Activated CD8-positive, alpha-beta T cell treated with anti-CD3 and anti-CD28 coated beads, Interleukin-2, amount 10 ng/mL, durations not matched to agents 7 days and 5 days (primary cell): ENCODE data around the gene ABHD15. TPM values are rescaled to one million over a fixed set of nuclear protein-coding genes. Genes with fewer than 3 reads are reported as not detected.

Source experiments
- ATAC-seq: fragments of 150-1000 bp; cut with Tn5 transposase; one replicate; pipeline ENCODE4 v1.10.0; 2021; ENCODE audit warnings: moderate library complexity
- CTCF ChIA-PET: fragments of 350-600 bp; sonication (Branson Sonifier 250); formaldehyde crosslinking; loops from one replicate; lab custom pipeline; 2021; ENCODE audit warnings: antibody characterized with exemption; lab: Charles Lee
- POLR2A ChIA-PET: fragments of 350-600 bp; sonication (Branson Sonifier 250); formaldehyde crosslinking; loops from one replicate; lab custom pipeline; 2021; ENCODE audit warnings: antibody characterized with exemption; lab: Charles Lee
- DNase-seq: peaks from one replicate; pipeline ENCODE4 v3.0.0-alpha.2; 2020
- H3K27ac Mint-ChIP-seq: one replicate; pipeline ENCODE4 v1.8.0; 2021; ENCODE audit warnings: mild to moderate bottlenecking, mixed read lengths
- H3K27me3 Mint-ChIP-seq: one replicate; pipeline ENCODE4 v1.8.0; 2021; ENCODE audit warnings: low read depth, mixed read lengths
- H3K36me3 Mint-ChIP-seq: one replicate; pipeline ENCODE4 v1.8.0; 2021; ENCODE audit warnings: low read depth, mixed read lengths
- H3K4me1 Mint-ChIP-seq: one replicate; pipeline ENCODE4 v1.8.0; 2021; ENCODE audit warnings: low read depth, mixed read lengths
- H3K4me3 Mint-ChIP-seq: one replicate; pipeline ENCODE4 v1.8.0; 2021; ENCODE audit warnings: mild to moderate bottlenecking, mixed read lengths
- H3K9me3 Mint-ChIP-seq: one replicate; pipeline ENCODE4 v1.8.0; 2022; ENCODE audit warnings: mixed read lengths; ENCODE audit not compliant: insufficient read depth
- total RNA-seq, 2 experiments: library from RNA; stranded (reverse); gene quantifications; one replicate each; pipeline ENCODE4 v1.2.3, GENCODE V29; 2021

The ABHD15 gene
- total RNA-seq, 2 experiments from 2014 or later, result 21.1 to 21.7 TPM

DNA sequence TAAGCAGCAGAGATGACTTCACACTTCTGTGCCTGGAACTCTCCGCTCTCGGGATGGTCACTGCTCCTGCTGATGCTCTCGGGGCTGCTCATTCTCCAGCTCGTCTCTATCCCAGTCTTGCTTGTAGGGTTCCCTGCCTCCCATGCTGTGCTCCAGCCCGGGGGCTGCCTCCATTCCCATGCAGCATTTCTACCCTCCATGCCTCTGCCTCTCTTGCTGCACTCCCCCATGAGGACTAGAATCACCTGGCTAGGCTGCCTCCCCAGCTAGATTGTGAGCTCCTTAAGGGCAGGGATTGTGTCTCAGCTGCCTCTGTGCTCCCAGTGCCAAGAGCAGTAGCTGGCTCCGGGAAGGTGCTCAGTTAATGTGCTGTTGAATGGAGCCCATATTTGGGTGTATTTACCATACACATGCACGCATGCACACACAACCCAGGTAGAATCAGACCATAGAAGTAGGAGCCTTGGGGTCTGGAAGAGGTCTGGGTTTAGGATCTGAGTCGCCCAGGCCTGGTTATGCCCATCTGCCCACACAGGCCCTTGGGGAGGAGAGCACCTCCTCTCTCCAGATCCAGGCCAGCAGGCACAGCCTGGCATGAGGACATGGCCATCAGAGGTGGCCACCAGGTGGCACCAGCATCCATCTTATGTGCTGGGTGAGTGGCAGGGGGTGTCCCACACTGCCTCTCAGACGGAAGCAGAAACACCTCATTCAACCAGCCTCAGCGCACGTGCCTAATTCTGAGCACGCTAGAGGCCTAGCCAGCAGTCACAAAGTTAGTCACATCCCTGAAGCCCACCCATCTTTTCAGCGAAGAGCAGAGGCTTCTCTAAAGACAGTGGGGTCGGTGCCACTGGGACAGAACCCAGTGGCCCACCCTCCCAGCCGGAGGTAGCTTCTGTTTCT is 13.3 kb upstream of the ABHD15 start:
- peak; percentile 97 for ATAC-seq
- POLR2A ChIA-PET, result interaction anchor here (0.7 to 2.9 kb wide), 3 partner anchors 10 to 36 kb away, joined by 3 to 23 read pairs (median 3); no protein-coding TSS in a partner anchor
- peak; percentile 92 for DNase-seq
- H3K4me1 Mint-ChIP-seq, result peaks cover 30% of the 10 kb centered on the region
- H3K27me3 Mint-ChIP-seq, result no peaks in the 10 kb centered on the region
- H3K27ac Mint-ChIP-seq, result peak overlapping the region; percentile 84
- H3K4me3 Mint-ChIP-seq, result no peak overlapping the region
- H3K36me3 Mint-ChIP-seq, result peaks cover 44% of the 10 kb centered on the region
- CTCF ChIA-PET, result interaction anchor here (0.7 to 3.7 kb wide), 16 partner anchors 8 to 351 kb away, joined by 3 to 34 read pairs (median 4); partner anchors contain the start of genes ABHD15 and ANKRD13B
- H3K9me3 Mint-ChIP-seq, result no peaks in the 10 kb centered on the region

DNA sequence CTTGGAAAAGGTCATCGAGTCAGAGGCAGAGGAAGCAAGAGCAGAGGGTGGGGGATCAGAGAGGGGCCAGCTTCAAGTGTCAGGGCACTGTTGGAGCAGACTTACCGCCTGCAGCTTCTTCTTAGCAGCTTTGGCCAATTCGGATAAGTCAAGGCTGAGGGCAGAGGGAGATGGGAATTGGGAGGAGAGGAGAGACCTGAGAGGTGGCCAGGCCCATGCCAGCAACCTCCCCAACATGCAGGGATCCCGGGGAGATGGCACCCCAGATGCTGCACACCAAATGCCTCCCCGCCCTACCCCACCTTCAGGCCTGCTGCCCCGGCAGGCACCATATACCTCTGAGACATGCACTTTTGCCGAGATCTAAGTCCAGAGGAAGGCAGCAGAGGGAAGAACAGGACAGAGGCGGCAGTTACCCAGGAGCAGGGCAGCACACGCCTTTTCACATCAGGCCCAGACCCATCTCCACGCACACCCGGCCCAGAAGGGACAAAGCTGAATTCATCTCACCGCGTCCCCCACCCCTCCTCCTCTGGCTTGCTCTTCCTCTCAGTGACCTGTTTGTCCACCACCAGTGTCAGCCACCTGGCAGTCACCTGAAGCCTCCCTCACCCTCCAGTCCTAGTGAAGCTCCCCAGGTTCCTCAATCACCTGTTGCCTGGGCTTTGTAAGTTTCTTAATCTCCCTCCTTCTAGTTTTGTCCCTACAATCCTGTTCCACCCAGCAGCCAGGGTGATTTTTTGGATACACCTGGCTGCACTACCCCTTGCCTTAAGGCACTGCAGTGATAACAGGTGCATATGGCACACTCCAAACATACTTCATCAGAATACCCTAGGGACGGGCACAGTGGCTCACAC is 12.0 kb upstream of the ABHD15 start:
- H3K4me3 Mint-ChIP-seq, result no peak overlapping the region
- H3K27me3 Mint-ChIP-seq, result no peaks in the 10 kb centered on the region
- no peak overlapping the region for H3K27ac Mint-ChIP-seq
- H3K4me1 Mint-ChIP-seq, result peaks cover 18% of the 10 kb centered on the region
- ATAC-seq (no peak), DNase-seq (no peak)
- ChIA-PET POLR2A (no interaction called here), CTCF (interaction anchor here (0.9 to 3.7 kb wide), 6 partner anchors 9 to 515 kb away, joined by 3 to 16 read pairs (median 9); partner anchors contain the start of gene ANKRD13B)
- H3K36me3 Mint-ChIP-seq, result peaks cover 49% of the 10 kb centered on the region
- H3K9me3 Mint-ChIP-seq, result no peaks in the 10 kb centered on the region

DNA sequence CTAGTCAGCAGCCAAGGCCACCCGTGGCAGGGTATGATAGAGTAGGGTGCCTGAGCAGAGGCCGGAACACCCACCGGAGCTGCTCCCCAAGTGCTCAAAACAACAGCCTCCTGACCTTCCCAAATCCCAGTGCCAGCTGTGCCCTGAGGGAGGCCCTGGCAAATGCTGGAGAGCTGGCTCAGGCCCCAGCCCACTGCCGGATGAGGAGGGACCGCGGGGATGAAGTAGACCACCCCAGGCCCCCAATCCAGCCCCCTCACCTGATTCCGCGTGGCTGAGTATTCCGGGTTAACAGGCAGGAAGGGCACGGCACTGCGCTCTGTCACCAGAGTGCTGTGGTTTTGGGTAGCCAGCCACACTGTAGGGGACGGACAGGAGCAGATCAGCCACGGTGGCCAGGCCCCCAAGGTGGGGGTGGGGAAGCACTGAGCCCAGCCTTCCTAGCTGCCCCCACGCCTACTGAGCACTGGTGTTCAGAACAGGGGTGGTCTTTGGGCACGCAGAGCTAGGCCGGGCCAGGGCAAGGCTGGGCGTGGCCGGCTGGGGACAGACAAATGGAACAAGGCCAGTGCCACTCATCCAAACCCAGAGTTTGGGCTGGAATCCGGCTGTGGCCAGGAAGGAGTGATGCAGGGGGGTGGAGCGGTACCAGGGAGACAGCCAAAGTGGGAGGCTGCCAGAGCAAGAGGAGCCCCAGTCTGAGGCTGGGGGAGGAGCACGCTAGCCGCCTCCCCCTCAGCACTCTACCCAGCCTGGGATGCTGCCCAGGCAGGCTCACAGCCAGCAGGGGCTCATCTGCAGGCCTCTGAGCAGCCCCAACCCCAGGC is 10.8 kb upstream of the ABHD15 start:
- ChIA-PET POLR2A (interaction anchor here (1.2 kb wide), 1 partner anchor 10 kb away, joined by 3 read pairs; no protein-coding TSS in a partner anchor), CTCF (interaction anchor here (1.1 to 3.1 kb wide), 6 partner anchors 10 to 62 kb away, joined by 3 to 16 read pairs (median 8); partner anchors contain the start of gene ANKRD13B)
- Mint-ChIP-seq H3K9me3 (no peaks in the 10 kb centered on the region), H3K4me3 (no peak overlapping the region), H3K27ac (no peak overlapping the region), H3K36me3 (peaks cover 47% of the 10 kb centered on the region), H3K4me1 (peaks cover 17% of the 10 kb centered on the region), H3K27me3 (no peaks in the 10 kb centered on the region)
- DNase-seq (no peak), ATAC-seq (no peak)

DNA sequence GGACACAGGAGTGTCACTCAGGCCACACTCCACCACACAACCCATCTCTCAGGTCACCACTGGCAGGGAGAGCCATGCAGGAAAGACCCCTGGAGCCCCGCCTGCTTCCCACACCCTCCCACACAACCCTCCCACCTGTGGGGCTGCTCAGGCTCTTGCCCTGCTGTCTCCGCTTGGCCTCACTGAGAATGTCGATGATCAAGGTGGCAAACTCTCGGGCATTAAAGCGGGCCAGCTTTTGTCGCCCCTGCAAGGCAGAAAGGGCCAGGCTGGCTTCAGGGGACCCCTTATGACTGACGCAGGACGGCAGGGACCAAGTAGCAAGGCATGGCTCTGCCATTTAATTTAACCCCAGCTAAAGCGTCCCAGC is 10.1 kb upstream of the ABHD15 start:
- DNase-seq (no peak), ATAC-seq (no peak)
- peaks cover 41% of the 10 kb centered on the region for H3K36me3 Mint-ChIP-seq
- ChIA-PET CTCF (interaction anchor here (1.1 to 3.1 kb wide), 4 partner anchors 14 to 62 kb away, joined by 3 to 10 read pairs (median 5); no protein-coding TSS in a partner anchor), POLR2A (interaction anchor here (1.2 kb wide), 1 partner anchor 9 kb away, joined by 3 read pairs; no protein-coding TSS in a partner anchor)
- H3K27me3 Mint-ChIP-seq, result no peaks in the 10 kb centered on the region
- H3K4me3 Mint-ChIP-seq, result no peak overlapping the region
- H3K27ac Mint-ChIP-seq, result no peak overlapping the region
- peaks cover 17% of the 10 kb centered on the region for H3K4me1 Mint-ChIP-seq
- H3K9me3 Mint-ChIP-seq, result no peaks in the 10 kb centered on the region

DNA sequence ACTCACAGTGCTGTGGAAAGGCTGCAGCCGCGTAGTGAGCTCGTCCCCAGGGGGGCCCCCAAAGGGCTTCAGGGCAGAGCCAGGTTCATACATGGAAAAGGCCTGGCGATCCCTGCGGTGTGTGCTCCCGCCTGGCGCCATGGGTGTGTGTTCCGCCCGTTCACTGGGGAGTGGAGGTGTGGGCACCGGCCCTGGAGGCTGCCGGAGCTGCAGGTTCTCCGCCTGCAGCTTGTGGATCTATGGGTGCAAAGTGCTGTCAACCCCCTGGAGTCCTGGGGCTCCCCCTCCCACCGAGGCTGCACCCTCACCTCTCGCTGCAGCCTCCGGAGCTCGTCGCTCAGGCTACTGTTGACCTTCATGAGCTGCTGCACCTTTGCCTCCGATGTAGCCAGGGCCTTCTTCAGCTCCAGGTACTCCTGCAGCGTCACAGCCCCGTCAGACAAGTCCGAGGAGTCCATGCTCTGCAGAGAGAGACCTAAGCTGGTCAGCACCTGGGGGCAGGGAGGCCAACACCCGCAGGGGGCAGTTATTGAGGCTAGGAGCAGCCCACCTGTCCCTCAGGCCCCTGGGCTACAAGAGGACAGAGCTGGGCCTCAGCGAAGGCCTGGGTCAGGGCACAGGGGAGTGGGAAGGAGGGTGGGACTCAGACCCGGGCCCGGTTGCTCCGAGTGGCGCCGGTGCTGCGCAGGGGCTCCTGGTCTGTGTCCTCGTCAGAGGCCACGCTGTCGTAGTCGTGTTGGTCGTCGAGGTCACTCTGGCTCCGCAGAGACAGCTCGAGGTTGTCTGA is 9.6 kb upstream of the ABHD15 start:
- Mint-ChIP-seq H3K36me3 (peaks cover 40% of the 10 kb centered on the region), H3K27ac (no peak overlapping the region), H3K9me3 (no peaks in the 10 kb centered on the region), H3K27me3 (no peaks in the 10 kb centered on the region), H3K4me3 (no peak overlapping the region), H3K4me1 (peaks cover 17% of the 10 kb centered on the region)
- ChIA-PET POLR2A (interaction anchor here (0.7 to 1.2 kb wide), 2 partner anchors 9 to 40 kb away, joined by 3 read pairs; no protein-coding TSS in a partner anchor), CTCF (interaction anchor here (0.7 to 3.1 kb wide), 5 partner anchors 15 to 63 kb away, joined by 3 to 10 read pairs (median 4); no protein-coding TSS in a partner anchor)
- no peak for ATAC-seq
- no peak for DNase-seq

DNA sequence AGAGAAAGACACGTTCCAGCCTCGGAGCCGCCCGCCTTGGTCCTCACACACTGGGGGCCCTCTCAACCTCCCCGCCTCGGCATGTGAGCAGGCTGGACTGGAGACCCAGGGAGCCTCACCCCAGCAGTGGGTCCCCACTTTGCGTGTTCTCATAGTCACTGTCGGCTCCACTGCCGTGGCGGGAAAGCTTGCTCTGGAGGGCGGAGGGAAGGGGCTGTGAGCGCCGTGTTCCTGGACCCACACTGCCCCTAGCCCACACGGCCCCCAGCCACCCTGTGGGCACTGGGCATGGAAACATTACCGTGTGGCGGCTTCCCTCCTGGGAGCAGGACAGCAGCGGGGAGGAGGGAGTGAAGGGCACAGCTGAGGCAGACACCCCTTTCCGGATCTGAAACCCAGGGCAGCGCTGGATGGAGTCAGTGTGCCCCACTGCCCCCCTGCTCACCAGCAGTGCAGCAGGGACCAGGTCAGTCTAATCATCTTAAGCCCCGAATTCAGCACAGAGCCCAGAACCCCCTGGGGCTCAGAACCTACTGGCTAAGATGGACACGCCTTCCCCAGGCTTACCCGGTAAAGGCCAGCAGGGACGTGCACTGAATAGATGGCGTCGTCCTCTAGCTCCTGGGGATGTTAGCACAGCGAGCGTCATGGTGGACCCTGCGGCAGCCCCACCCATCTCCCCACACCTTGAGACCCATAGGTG is 8.8 kb upstream of the ABHD15 start:
- H3K27me3 Mint-ChIP-seq, result no peaks in the 10 kb centered on the region

DNA sequence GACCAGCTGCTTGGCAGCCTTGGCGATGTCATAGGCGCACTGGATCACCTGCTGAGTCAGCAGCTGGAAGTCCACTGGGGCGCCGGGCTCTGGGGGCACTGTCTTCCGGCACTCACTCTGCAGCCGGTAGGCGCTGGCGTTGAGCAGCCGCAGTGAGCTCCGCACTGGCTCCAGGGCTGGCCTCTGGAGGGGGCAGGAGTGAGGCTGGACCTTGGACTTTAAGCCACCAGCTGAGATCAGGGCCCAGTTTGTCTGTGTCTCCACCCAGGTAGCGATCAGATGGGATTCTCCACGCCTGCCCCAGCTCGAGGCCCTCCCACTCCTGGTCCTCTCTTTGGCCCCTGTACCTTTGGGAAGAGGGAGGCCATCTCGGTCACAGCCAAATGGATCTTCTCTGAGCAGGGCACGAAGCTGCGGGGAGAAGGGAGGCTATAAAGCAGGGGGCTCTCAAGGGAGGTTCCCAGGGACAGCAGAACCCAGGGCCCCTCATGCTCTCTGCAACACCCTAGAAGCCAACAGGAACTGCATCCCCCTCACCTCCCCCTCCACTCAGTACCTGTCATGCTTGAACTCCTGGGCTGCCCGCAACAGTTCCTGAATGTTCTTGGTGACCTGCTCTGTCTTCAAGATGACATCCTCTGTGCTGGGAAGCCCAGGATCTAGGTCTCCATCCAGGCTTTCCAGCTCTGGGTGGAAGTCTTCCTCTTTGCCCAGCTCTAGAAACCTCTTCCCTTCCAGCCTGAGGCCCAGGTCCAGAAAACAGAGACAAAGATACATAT is 8.1 kb upstream of the ABHD15 start:
- no peaks in the 10 kb centered on the region for H3K27me3 Mint-ChIP-seq
- ChIA-PET POLR2A (no interaction called here), CTCF (interaction anchor here (3.1 to 10.9 kb wide), 2 partner anchors 17 to 42 kb away, joined by 10 to 99 read pairs; no protein-coding TSS in a partner anchor)
- no peak overlapping the region for H3K4me3 Mint-ChIP-seq
- DNase-seq (no peak), ATAC-seq (no peak)
- peaks cover 42% of the 10 kb centered on the region for H3K36me3 Mint-ChIP-seq
- H3K27ac Mint-ChIP-seq, result no peak overlapping the region
- no peaks in the 10 kb centered on the region for H3K9me3 Mint-ChIP-seq
- H3K4me1 Mint-ChIP-seq, result peaks cover 13% of the 10 kb centered on the region

More for the DNA sequence above, 8.8 kb upstream of the ABHD15 start:
- DNase-seq (no peak), ATAC-seq (no peak)
- H3K9me3 Mint-ChIP-seq, result no peaks in the 10 kb centered on the region
- H3K4me1 Mint-ChIP-seq, result peaks cover 17% of the 10 kb centered on the region
- ChIA-PET POLR2A (interaction anchor here (0.7 kb wide), 1 partner anchor 41 kb away, joined by 3 read pairs; no protein-coding TSS in a partner anchor), CTCF (interaction anchor here (0.7 to 3.1 kb wide), 4 partner anchors 16 to 41 kb away, joined by 3 to 10 read pairs (median 5); no protein-coding TSS in a partner anchor)
- no peak overlapping the region for H3K4me3 Mint-ChIP-seq
- peaks cover 45% of the 10 kb centered on the region for H3K36me3 Mint-ChIP-seq
- no peak overlapping the region for H3K27ac Mint-ChIP-seq

DNA sequence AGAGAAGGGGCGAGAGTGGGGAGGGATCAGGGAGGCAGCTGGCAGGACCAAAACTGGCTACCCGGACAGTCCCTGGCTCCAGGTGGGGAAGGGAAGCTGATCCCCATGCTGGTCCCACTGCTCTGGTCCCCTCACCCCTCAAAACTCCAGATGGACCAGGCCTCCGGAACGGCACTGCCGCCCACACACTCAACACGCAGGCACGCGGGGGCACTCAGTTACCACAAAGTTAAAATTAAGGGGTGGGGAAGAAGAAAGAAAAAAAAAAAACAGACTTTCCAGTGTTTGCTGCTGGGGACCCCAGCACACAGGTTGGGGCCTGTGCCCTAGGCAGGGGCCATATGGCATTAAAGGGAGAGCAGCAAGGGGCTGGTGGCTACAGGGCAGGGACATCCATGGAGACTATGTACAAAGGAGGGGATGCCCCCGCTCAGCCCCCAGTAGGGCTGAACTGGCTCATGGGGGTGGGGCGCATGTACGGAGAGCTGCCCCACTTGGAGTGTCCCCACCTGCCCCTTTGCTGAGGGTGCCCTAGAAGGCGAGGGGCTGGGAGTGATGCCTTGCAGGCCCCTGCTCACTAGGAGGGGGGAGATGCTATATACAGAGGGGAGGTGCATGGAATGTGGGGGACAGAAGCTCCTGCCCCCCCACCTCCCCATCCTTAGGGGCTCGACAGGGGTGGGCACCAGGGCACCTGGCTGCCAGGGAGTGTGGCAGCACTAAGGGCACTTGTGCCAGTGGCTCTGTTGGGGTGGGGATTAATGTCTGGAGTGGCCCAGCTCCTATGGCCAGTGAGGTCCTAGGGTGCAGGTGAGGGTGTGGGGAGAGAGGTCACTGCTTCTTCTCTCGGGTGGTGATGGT is 7.3 kb upstream of the ABHD15 start:
- Mint-ChIP-seq H3K36me3 (peaks cover 40% of the 10 kb centered on the region), H3K4me1 (peaks cover 15% of the 10 kb centered on the region), H3K9me3 (no peaks in the 10 kb centered on the region), H3K27me3 (no peaks in the 10 kb centered on the region), H3K4me3 (no peak overlapping the region), H3K27ac (no peak overlapping the region)
- no peak for ATAC-seq
- POLR2A ChIA-PET, result no interaction called here
- CTCF ChIA-PET, result interaction anchor here (1.0 to 10.9 kb wide), 7 partner anchors 14 to 204 kb away, joined by 4 to 99 read pairs (median 7); partner anchors contain the start of gene ANKRD13B
- DNase-seq, result no peak
